ENCODE results near the gene DOCK8.
"Not testable (repeated sequence)": the region's sequence is repeated elsewhere in the genome, so short reads cannot be mapped to it uniquely, and the experiment has no call there.

Gene DOCK8

DNA sequence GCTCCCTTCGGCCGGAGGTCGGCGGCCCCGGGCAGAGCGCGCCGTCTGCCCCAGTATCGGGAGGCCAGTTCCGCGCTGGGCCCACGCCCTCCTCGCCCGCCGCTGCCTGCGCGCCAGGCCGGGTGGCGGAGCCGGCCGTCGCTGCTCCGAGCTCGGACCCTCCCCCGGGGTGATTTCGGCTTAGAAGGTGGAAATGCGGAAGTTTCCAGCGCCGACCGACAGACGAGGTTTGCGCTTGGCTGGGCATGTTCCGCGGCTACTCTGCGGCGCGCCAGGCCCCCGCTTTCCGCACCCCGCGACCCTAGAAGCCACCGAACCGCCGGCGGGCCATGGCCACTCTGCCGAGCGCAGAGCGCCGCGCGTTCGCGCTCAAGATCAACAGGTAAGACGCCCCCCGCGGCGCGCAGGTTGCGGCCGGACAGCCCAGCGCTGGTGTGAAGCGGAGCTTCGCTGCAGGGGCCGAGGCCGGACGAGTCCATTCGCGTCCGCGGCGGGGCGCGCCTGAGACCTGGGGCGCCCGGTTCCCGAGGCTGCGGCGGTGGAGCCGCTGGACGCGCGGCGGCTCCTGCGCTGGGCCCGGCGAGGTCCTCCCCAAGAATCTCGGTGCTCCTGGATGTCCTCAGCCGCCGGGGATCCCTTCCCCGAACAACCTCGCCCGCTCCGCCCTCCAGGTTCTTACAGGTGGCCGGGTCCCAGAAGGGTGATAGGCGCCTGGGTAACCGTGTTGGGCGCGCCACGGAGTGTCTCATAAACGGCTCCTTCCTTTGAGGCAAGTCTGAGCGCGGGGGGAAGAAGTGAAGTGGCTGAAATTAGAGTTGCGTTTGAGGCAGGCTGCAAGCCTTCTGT, at the start of gene DOCK8:
Gene DOCK8, plus strand, starts transcription at position 218 of the 846 bp plus-strand sequence. Its CDS starts 112 bp downstream, at position 330.
- Mint-ChIP-seq H3K9me3 (no peaks in the 10 kb centered on the region), H3K27ac (peak within 1 kb of the TSS; percentile 98), H3K27me3 (no peaks in the 10 kb centered on the region), H3K4me3 (peak within 1 kb of the TSS; percentile 92), H3K36me3 (ENCODE audit: low read depth) (peaks cover 17% of the 10 kb centered on the region), H3K4me1 (ENCODE audit: low read depth) (peaks cover 22% of the 10 kb centered on the region)
- intact Hi-C loops (cut with micrococcal nuclease): loop anchor here (2.0 to 5.0 kb wide), 3 partner anchors 33 to 82 kb away; no protein-coding TSS in a partner anchor

DNA sequence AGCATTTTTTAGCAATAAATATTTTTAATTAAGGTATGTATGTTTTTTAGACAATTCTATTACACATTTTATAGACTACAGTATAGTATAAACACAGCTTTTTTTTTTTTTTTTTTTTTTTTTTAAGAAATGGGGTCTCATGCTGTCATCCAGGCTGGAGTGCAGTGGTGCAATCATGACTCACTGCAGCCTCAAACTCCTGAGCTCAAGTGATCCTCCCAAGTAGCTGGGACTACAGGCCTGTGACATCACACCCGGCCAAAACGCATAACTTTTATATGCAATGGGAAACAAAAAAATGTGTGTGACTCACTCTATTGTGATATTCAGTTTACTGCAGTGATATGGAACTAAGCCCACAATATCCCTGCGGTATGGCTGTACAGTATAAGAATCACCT, 44.9 kb upstream of the DOCK8 start:
- H3K27ac Mint-ChIP-seq; H3K27me3 Mint-ChIP-seq; H3K4me3 Mint-ChIP-seq; H3K9me3 Mint-ChIP-seq; H3K4me1 Mint-ChIP-seq (ENCODE audit: low read depth); intact Hi-C loops (cut with micrococcal nuclease): not testable (repeated sequence)
- peaks cover 12% of the 10 kb centered on the region for H3K36me3 Mint-ChIP-seq (ENCODE audit: low read depth)

GRCh38 chr9:178140-178825, 36.4 kb upstream of the DOCK8 start:
- H3K4me1 Mint-ChIP-seq (ENCODE audit: low read depth); H3K36me3 Mint-ChIP-seq (ENCODE audit: low read depth); intact Hi-C loops (cut with micrococcal nuclease); H3K9me3 Mint-ChIP-seq; H3K27me3 Mint-ChIP-seq: not testable (repeated sequence)
- H3K4me3 Mint-ChIP-seq: peak overlapping the region; percentile 84
- peak overlapping the region; percentile 88 for H3K27ac Mint-ChIP-seq

DNA sequence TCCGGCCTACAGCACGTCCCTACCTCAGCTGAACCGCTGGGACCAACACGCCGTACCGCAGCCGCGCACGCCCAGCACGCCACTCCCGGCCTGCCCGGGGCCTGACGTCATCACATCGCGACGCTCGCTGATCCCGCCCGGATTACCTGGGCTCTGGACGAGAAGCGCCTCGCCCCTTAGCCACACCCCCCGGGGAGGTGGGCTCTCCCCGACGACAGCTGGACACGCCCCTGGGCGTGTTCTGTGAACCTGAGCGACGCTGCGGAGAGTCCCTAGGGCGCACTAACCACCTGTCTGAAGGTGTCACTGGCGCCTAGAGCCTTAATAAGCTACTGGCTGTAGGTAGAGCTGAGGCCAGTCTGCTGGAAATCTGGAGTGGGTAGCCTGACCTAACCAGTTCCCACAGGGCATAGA, 35.7 kb upstream of the DOCK8 start, which contains the start of gene ZNG1A:
Gene ZNG1A, minus strand, starts transcription at position 87 of the 414 bp plus-strand sequence. CDS start 87 bp downstream, outside the sequence.
- H3K4me1 Mint-ChIP-seq (ENCODE audit: low read depth); H3K36me3 Mint-ChIP-seq (ENCODE audit: low read depth); H3K27me3 Mint-ChIP-seq; intact Hi-C loops (cut with micrococcal nuclease); H3K9me3 Mint-ChIP-seq: not testable (repeated sequence)
- Mint-ChIP-seq H3K27ac (peak within 1 kb of the TSS; percentile 88), H3K4me3 (peak within 1 kb of the TSS; percentile 84)

GRCh38 chr9:199601-200000, 15.1 kb upstream of the DOCK8 start:
- H3K9me3 Mint-ChIP-seq; intact Hi-C loops (cut with micrococcal nuclease); H3K4me3 Mint-ChIP-seq; H3K27me3 Mint-ChIP-seq; H3K36me3 Mint-ChIP-seq (ENCODE audit: low read depth); H3K4me1 Mint-ChIP-seq (ENCODE audit: low read depth); H3K27ac Mint-ChIP-seq: not testable (repeated sequence)

- H3K27ac Mint-ChIP-seq: peak overlapping the region; percentile 51
- peaks cover 37% of the 10 kb centered on the region for H3K4me1 Mint-ChIP-seq (ENCODE audit: low read depth)
- H3K27me3 Mint-ChIP-seq: no peaks in the 10 kb centered on the region
- H3K4me3 Mint-ChIP-seq: no peak overlapping the region
- intact Hi-C loops (cut with micrococcal nuclease): no loop called here
- no peaks in the 10 kb centered on the region for H3K9me3 Mint-ChIP-seq
- H3K36me3 Mint-ChIP-seq (ENCODE audit: low read depth): no peaks in the 10 kb centered on the region
These were observed 8.2 kb upstream of the DOCK8 start for GRCh38 chr9:206481-206880.

DNA sequence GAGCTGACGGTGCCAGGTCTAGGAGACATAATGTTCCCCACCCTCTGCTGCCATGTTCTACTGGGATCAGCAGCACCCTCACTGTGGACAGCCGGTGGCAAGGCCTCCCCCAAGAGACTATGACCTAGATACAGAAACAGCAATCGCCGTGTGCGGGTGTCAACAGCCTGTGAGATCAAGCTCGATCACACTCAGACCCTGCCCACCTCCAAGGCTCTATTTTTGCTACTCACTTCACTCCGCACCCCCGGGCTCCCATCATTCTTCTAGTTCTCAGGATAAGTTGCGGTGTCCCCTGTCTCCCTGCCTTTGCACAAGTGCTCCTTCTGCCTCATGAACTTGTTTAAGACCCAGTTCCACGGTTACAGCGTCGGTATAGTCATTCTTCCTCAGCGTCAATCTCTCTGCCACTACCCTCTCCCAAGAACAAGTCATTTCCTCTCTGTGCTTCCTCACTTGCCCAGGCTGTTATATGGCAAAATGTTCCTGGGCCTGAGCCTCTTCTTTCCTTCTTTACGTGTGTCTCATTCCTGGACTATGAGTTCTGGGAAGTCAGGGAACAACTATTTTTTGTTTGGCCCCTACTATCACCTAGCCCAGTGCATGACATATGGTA, 5.4 kb upstream of the DOCK8 start:
- intact Hi-C loops (cut with micrococcal nuclease): no loop called here
- no peaks in the 10 kb centered on the region for H3K9me3 Mint-ChIP-seq
- peaks cover 30% of the 10 kb centered on the region for H3K4me1 Mint-ChIP-seq (ENCODE audit: low read depth)
- H3K27me3 Mint-ChIP-seq: no peaks in the 10 kb centered on the region
- H3K36me3 Mint-ChIP-seq (ENCODE audit: low read depth): peaks cover 1% of the 10 kb centered on the region
- H3K27ac Mint-ChIP-seq: peak overlapping the region; percentile 88
- H3K4me3 Mint-ChIP-seq: peak overlapping the region; percentile 27

- Mint-ChIP-seq H3K4me3 (no peak overlapping the region), H3K9me3 (no peaks in the 10 kb centered on the region), H3K27me3 (no peaks in the 10 kb centered on the region), H3K27ac (no peak overlapping the region), H3K36me3 (ENCODE audit: low read depth) (peaks cover 11% of the 10 kb centered on the region), H3K4me1 (ENCODE audit: low read depth) (peaks cover 25% of the 10 kb centered on the region)
- intact Hi-C loops (cut with micrococcal nuclease): no loop called here
These were observed 3.6 kb upstream of the DOCK8 start for GRCh38 chr9:211036-211435.

DNA sequence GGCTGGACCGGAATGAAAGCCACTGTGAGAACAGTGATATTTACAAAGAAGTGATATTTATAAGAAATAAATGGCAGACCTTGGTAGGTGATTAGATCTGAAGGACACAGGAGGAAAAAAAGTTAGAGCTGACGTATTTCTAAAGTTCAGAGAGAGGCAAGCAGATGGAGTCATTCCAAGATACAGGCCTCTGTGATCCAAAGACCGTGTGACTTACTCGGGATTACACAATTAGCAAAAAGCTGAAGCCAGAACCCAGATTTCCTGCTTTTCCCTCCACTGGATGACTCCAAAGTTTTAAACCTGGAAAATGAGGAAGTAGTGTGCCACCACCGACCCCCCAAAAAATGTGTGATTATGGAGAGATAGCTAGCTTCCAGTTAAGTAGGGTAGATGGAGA, 3.1 kb upstream of the DOCK8 start:
- Mint-ChIP-seq H3K4me3 (no peak overlapping the region), H3K27ac (no peak overlapping the region), H3K9me3 (no peaks in the 10 kb centered on the region), H3K4me1 (ENCODE audit: low read depth) (peaks cover 26% of the 10 kb centered on the region), H3K27me3 (no peaks in the 10 kb centered on the region), H3K36me3 (ENCODE audit: low read depth) (peaks cover 14% of the 10 kb centered on the region)
- intact Hi-C loops (cut with micrococcal nuclease): no loop called here

DNA sequence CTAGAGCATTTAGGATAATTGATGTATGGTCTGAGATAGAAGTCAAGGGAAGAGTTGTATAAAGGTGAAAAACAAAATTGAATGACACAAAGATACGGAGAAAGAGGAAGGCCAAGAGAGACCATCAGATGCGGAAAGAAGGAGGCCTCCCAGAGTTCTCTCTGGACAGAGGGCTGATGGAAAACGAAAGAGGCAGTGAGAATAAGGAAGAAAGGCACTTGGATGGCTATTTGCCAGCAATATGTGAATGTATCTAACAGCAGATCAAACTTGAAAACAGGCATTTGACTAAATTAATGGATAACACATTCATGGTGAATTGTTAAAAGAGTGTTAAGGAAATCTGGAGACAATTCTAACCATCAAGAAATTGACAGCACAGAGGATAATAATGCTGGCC, 2.4 kb upstream of the DOCK8 start:
- intact Hi-C loops (cut with micrococcal nuclease): no loop called here
- Mint-ChIP-seq H3K27ac (no peak overlapping the region), H3K36me3 (ENCODE audit: low read depth) (peaks cover 17% of the 10 kb centered on the region), H3K4me1 (ENCODE audit: low read depth) (peaks cover 31% of the 10 kb centered on the region), H3K27me3 (no peaks in the 10 kb centered on the region), H3K4me3 (no peak overlapping the region), H3K9me3 (no peaks in the 10 kb centered on the region)

DNA sequence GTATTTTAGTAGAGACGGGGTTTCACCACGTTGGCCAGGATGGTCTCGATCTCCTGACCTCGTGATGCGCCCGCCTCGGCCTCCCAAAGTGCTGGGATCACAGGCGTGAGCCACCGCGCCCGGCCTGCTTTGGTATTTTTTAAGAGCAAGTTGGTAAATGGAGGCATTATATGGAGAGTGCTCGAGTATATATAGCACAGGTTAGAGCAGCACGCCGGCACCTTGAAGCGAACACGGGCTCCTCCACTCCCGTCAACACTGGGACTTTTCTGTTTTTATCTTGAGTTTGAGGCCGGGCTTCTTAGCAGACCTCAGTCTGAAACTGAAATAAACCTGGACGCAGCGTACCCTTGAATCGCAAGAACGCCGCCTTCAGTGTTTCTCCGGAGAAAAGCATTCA, 764 bp upstream of the DOCK8 start:
- peak overlapping the region; percentile 98 for H3K27ac Mint-ChIP-seq
- not testable (repeated sequence) for H3K9me3 Mint-ChIP-seq, H3K27me3 Mint-ChIP-seq
- H3K36me3 Mint-ChIP-seq (ENCODE audit: low read depth): peaks cover 17% of the 10 kb centered on the region
- peak overlapping the region; percentile 92 for H3K4me3 Mint-ChIP-seq
- H3K4me1 Mint-ChIP-seq (ENCODE audit: low read depth): peaks cover 25% of the 10 kb centered on the region
- intact Hi-C loops (cut with micrococcal nuclease): loop anchor here (2.0 kb wide), 2 partner anchors 59 to 83 kb away; no protein-coding TSS in a partner anchor

GRCh38 chr9:214351-214647, 366 bp upstream of the DOCK8 start:
- Mint-ChIP-seq H3K27me3 (no peaks in the 10 kb centered on the region), H3K9me3 (no peaks in the 10 kb centered on the region), H3K36me3 (ENCODE audit: low read depth) (peaks cover 17% of the 10 kb centered on the region), H3K4me1 (ENCODE audit: low read depth) (peaks cover 21% of the 10 kb centered on the region), H3K4me3 (peak overlapping the region; percentile 92), H3K27ac (peak overlapping the region; percentile 98)
- intact Hi-C loops (cut with micrococcal nuclease): loop anchor here (2.0 kb wide), 2 partner anchors 59 to 83 kb away; no protein-coding TSS in a partner anchor

DNA sequence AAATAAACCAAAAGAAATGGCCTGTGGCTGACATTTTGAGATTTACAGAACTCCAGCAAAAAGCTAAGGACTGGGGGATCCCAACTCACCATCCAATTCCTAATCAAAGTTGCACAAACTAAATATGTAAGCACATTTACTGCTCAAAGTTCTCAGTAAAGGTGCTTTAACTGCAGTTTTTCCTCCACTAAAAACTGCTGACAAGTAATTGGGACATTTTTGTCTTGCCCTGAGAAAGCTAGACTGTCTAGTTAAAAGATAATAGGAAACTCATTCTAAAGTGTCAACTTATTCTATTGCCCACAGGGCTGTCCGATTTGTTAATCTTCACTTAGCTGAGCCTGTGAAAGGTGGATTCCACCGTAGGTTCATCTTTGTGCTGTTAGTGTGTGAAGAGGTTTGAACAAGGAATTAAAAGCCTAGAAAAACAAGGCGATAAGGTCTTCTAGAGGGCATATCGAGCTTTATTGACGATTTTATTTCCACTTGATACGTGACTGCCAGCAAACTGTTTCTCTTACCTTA, 1.0 kb downstream of the DOCK8 start:
- H3K36me3 Mint-ChIP-seq (ENCODE audit: low read depth): peaks cover 17% of the 10 kb centered on the region
- no peaks in the 10 kb centered on the region for H3K9me3 Mint-ChIP-seq
- peak overlapping the region; percentile 98 for H3K27ac Mint-ChIP-seq
- intact Hi-C loops (cut with micrococcal nuclease): loop anchor here (2.0 to 5.0 kb wide), 3 partner anchors 33 to 81 kb away; no protein-coding TSS in a partner anchor
- H3K4me3 Mint-ChIP-seq: peak overlapping the region; percentile 92
- no peaks in the 10 kb centered on the region for H3K27me3 Mint-ChIP-seq
- peaks cover 28% of the 10 kb centered on the region for H3K4me1 Mint-ChIP-seq (ENCODE audit: low read depth)

- intact Hi-C loops (cut with micrococcal nuclease): loop anchor here (5.0 kb wide), 1 partner anchor 35 kb away; no protein-coding TSS in a partner anchor
These were observed 2.2 kb downstream of the DOCK8 start for GRCh38 chr9:216866-217265.

More at GRCh38 chr9:216866-217265, 2.2 kb downstream of the DOCK8 start:
- peak overlapping the region; percentile 98 for H3K27ac Mint-ChIP-seq
- H3K9me3 Mint-ChIP-seq: no peaks in the 10 kb centered on the region
- peaks cover 30% of the 10 kb centered on the region for H3K4me1 Mint-ChIP-seq (ENCODE audit: low read depth)
- peak overlapping the region; percentile 92 for H3K4me3 Mint-ChIP-seq
- peaks cover 17% of the 10 kb centered on the region for H3K36me3 Mint-ChIP-seq (ENCODE audit: low read depth)
- no peaks in the 10 kb centered on the region for H3K27me3 Mint-ChIP-seq

All from dendritic cell treated with granulocyte-macrophage colony-stimulating factor and Interleukin-4, amounts not matched to agents 40 ng/mL and 50 ng/mL, for 4 days (primary cell).